ELF-1 (cell line): ENCODE measurements around the gene RAD51D.
A peak's percentile ranks its signal among the peaks of the same experiment; 100 is the strongest.
"Not testable (repeated sequence)": the region's sequence is repeated elsewhere in the genome, so short reads cannot be mapped to it uniquely, and the experiment has no call there.

ENCODE experiments used
- DNase-seq: peaks from one replicate; pipeline ENCODE4 v3.0.0-alpha.2; 2016; ENCODE audit warnings: low read depth, low spot score

Gene RAD51D

DNA sequence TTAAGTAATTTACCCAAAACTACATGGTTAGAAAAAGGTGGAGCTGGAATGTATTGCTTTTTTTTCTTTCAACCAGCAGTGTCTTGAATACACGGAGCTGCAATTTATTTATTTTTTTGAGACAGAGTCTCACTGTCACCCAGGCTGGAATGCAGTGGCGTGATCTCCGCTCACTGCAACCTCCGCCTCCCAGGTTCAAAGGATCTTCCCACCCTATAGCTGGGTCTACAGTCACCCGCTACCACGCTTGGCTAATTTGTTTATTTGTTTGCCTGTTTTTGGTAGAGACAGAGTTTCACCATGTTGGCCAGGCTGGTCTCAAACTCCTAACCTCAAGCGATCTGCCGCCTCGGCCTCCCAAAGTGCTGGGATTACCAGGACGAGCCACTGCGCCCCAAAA, 29.0 kb downstream of the RAD51D start:
- not testable (repeated sequence) for DNase-seq

GRCh38 chr17:35089586-35090296, 29.9 kb downstream of the RAD51D start:
- peak; percentile 72 for DNase-seq

DNA sequence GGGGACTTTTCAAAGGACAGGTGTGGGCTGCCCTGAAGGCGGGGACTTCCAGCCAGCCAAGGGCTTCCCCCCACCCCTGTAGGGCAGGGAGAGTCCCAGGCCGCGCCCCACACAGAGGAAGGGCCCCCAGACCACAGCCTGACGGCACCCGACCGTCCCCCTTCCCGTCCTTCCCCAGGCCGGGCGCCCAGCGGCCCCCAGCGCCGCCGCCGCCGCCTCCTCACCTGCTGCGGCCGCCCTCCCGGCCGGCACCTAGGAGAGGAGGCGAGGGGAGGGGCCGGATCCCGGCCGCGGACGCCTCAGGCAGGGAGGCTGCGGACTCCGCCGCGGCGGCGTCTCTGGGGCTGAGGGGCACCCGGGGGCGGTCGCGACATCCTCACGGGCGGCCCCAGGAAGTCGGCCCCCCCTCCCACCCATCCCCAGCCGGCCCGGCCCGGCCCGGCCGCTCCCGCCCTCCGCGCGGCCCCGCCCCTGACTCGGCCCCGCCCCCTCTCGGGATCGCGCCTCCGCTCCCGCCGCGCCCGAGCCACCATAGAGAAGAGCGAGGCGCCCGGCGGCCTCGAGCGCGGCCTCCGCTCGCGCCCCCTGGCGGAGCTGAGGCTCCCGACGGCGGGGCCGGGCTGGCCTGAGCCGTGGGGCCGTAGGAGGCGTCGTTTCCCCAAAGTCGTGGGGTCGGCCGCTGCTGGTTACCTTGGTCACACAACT, 30.6 kb downstream of the RAD51D start:
- peak; percentile 84 for DNase-seq

GRCh38 chr17:35088356-35088880, 31.2 kb downstream of the RAD51D start:
- DNase-seq: peak; percentile 71

DNA sequence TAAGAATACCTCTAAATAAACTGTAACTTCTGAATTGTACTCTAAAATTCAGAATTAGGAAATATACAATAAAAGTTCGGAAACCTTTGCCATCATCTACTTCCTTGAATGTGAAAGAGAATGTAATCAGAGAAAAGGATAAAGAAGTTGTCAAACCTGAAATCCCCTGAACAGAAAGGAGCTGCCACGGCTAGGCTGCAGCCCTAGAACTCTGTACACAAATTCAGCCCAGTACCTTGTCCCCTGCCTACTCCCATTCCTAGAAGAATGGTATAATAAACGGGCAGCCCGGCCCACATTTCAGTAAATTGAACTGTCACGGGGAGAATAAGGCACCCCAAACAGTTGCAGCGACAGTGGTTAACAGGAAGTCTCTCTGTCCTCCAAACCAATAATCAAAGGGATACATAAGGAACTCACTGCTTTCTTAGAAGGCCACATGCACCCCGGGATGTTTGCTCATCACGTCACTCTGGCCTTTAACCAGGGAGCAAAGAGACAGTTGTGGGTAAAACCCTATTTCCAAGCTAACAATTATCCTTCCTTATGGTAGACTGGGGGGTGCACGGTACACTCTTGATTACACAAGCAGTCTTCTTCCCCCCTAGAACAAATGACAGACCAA, 31.8 kb downstream of the RAD51D start:
- peak; percentile 27 for DNase-seq

DNA sequence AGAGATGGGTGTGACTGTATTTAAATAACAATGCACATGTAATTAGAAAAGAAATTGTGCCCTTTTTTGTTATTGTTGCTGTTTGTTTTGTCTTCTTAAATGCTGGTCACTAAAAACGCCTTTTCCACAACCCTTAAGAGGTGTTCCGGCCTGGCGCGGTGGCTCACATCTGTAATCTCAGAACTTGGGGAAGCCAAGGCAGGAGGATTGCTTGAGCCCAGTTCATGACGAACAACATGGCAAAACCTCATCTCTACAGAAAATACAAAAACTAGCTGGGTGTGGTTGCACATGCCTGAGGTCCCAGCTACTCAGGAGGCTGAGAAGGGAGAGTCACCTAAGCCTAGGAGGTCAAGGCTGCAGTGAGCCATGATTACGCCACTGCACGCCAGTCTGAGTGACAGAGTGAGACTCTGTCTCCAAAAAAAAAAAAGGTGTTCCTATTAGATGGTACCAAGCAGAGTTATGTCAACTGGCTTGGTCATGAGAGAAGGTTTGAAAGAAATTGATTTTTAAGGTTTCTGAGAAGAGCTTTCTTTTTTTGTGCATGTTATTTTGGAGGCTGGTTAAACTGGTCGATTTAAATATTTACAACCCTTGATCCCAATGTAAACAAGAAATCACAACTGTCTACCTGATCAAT, 32.6 kb downstream of the RAD51D start:
- DNase-seq: no peak

- no peak for DNase-seq
Measured at GRCh38 chr17:35086164-35086563, 33.5 kb downstream of the RAD51D start.

DNA sequence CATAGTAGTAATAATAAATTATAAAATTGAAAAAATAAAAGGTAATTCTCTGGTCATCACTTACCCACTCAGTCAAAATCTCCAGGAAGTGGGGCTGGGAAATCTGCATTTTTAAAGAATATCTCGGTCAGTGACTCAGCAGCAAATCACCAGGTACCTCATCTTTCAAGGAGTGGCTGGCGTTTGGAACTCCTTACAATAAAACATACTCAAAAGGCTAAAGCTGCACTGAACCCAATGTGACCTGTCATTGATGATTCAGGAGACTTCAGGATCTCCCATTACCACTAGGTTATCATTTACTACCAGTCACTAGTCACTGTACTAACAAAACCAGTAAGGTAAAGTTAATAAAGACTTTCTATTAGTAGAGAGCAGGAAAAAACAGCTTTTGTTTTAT, 34.7 kb downstream of the RAD51D start:
- no peak for DNase-seq

- no peak for DNase-seq
Measured at GRCh38 chr17:35083071-35083470, 36.6 kb downstream of the RAD51D start.

- DNase-seq: no peak
Measured at GRCh38 chr17:35082073-35082657, 37.5 kb downstream of the RAD51D start.

GRCh38 chr17:35081638-35082037, 38.0 kb downstream of the RAD51D start:
- DNase-seq: no peak

DNA sequence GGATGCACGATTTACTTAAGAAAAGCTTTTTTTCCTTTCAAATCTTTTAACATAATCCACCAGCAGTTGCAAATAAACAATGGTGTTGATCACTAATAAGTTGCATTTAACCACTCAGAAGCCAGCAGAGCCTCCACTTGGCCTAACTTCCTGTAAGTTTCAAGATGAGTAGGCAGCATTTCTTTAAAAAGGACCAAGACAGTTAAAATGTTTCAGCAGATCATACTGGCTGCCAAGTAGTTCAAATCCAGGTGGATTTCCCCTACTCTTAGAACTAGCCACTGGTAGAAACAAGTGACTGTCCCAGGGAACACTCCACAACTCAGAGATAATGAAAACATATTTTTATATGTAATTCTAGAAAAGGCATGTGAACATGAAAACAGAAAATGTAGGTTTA, 39.1 kb downstream of the RAD51D start:
- DNase-seq: no peak

DNA sequence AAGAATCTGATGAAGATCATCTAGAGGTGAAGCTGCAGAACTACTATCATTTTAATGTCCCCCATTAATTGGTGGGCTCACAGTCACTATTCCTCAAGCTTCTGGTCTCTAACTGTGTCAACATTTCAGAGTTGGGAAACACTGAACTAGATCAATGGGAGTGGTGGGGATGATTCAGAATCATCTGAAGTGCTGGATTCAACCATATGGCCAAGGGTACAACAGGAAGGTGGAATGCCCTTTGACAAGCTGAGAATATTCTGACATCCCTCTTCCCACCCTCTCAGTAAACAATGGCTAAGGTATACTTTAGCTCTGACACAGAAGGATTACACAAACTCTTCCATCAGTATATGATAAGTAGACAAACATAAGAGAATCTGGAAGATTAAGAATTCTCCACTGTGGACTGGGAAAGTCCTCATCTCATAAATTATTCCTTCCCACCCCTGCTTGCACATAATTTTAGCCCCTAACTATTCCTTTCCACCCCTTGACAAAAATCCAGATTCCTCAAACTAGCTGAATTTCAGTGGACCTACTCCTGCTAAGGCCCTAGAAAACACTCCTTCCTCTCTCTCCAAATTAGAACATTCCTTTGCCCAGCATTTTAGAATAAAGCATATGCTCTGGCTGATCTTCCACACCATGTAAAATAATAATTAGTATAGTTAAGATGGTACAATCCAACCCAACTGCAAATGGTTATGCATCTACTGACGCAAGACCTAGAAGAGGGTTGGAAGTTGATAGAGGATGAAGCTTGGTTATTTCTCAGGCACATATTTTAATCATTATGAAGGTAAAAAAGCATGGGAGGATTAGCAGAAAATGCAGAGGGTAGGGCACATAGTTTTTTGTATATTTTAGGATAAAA, 39.9 kb downstream of the RAD51D start:
- DNase-seq: no peak

- DNase-seq: no peak
Measured at GRCh38 chr17:35076874-35077273, 42.8 kb downstream of the RAD51D start.

- DNase-seq: no peak
Measured at GRCh38 chr17:35074711-35075707, 44.7 kb downstream of the RAD51D start.

- DNase-seq: no peak
Measured at GRCh38 chr17:35073991-35074627, 45.6 kb downstream of the RAD51D start.

- DNase-seq: no peak
Measured at GRCh38 chr17:35073183-35073790, 46.4 kb downstream of the RAD51D start.

DNA sequence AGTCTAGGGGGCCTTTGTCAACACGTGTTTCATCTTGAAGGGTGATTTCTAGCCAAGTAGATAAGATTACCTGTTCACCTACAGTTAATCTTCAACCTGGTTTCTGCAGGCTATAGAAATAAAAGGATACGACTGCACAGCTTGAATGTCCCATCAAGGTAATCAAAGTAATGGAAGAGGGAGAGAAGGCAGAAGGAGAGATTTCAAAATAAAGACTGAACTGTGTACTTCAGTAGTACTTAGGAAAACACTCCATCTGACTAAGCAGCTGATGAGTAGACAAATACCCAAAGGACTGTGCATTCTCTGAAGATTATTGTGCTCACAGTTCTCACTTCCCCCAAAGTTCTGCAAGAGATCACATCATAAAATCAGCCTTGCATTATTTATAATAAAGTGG, 50.3 kb downstream of the RAD51D start:
- DNase-seq: no peak

GRCh38 chr17:35068249-35068648, 51.4 kb downstream of the RAD51D start:
- no peak for DNase-seq
